Lower lobe of right lung (tissue), 2 donors: ENCODE results near the gene PACRG. TPM values are rescaled to one million over a fixed set of nuclear protein-coding genes. Genes with fewer than 3 reads are reported as not detected.

Experiments
- ATAC-seq, 2 donors: fragments of 200-7000 bp; cut with Tn5 transposase; one replicate each; pipeline ENCODE4 v1.9.1; 2020 to 2022; ENCODE audit warnings: mild to moderate bottlenecking in 2 of 2, moderate library complexity in 2 of 2
- DNase-seq: peaks from one replicate; pipeline ENCODE4 v3.0.0-alpha.2; 2020
- H3K27ac ChIP-seq: fragments of 200-600 bp; one replicate; pipeline ENCODE4 v1.8.0; 2022
- H3K27me3 ChIP-seq: fragments of 200-600 bp; one replicate; pipeline ENCODE4 v1.8.0; 2022; ENCODE audit warnings: low read depth
- H3K36me3 ChIP-seq: fragments of 200-600 bp; one replicate; pipeline ENCODE4 v1.8.0; 2022; ENCODE audit warnings: mild to moderate bottlenecking
- H3K4me1 ChIP-seq: fragments of 200-600 bp; one replicate; pipeline ENCODE4 v1.8.0; 2022
- H3K4me3 ChIP-seq: fragments of 200-600 bp; one replicate; pipeline ENCODE4 v1.8.0; 2022; ENCODE audit warnings: mild to moderate bottlenecking
- H3K9me3 ChIP-seq: fragments of 200-600 bp; one replicate; pipeline ENCODE4 v1.8.0; 2022
- intact Hi-C: fragments of 100-400 bp; cut with DNase I; formaldehyde crosslinking; loops from one replicate; pipeline ENCODE4 v1.11.0; 2022
- total RNA-seq: library from RNA; stranded (reverse); fragmentation: NEBNext Ultra II Directional; extraction: Animal tissue kit (Norgen Biotek cat#: 25700); gene quantifications from one replicate; pipeline ENCODE4 v1.2.1, GENCODE V29; 2021
- TF ChIP-seq, protein P1 (sequence below): fragments of 200-600 bp; IDR thresholded peaks from one replicate; pipeline ENCODE4 v1.8.0; 2022; ENCODE audit warnings: antibody characterized with exemption, mild to moderate bottlenecking
- donor health status: DM: no; HTN: yes; CAD: no; lungs with severe emphysema.

PACRG gene
- total RNA-seq, 1 donor from 2014 or later = 5.5 TPM

DNA sequence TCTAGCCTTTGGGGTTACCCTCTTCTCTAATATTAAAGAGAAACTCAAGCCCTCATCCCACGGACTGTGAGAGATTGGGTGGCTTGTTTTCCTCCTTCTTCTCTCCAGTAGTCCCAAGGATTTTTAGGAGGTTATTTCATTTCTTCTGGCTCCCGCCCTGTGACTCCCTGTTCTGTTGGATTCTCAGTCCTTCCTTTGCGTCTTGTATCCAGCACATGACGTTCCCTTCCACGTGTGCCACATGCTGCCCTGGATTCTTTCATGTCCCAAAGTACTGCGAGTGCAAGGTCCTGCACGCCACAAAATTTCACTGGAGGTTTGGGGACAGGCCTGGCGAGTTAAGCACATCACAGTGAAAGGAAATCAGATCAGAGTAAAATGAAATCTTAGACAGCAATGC is 213.4 kb downstream of the PACRG start:
- TF ChIP-seq, protein P1, sequence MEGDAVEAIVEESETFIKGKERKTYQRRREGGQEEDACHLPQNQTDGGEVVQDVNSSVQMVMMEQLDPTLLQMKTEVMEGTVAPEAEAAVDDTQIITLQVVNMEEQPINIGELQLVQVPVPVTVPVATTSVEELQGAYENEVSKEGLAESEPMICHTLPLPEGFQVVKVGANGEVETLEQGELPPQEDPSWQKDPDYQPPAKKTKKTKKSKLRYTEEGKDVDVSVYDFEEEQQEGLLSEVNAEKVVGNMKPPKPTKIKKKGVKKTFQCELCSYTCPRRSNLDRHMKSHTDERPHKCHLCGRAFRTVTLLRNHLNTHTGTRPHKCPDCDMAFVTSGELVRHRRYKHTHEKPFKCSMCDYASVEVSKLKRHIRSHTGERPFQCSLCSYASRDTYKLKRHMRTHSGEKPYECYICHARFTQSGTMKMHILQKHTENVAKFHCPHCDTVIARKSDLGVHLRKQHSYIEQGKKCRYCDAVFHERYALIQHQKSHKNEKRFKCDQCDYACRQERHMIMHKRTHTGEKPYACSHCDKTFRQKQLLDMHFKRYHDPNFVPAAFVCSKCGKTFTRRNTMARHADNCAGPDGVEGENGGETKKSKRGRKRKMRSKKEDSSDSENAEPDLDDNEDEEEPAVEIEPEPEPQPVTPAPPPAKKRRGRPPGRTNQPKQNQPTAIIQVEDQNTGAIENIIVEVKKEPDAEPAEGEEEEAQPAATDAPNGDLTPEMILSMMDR = no peak
- H3K27ac ChIP-seq = no peak overlapping the region
- DNase-seq = no peak
- intact Hi-C loops = no loop called here
- no peaks in the 10 kb centered on the region for H3K4me1 ChIP-seq
- peaks cover 4% of the 10 kb centered on the region for H3K9me3 ChIP-seq
- no peak overlapping the region for H3K4me3 ChIP-seq
- ATAC-seq = no peak
- H3K27me3 ChIP-seq = no peaks in the 10 kb centered on the region
- no peaks in the 10 kb centered on the region for H3K36me3 ChIP-seq

DNA sequence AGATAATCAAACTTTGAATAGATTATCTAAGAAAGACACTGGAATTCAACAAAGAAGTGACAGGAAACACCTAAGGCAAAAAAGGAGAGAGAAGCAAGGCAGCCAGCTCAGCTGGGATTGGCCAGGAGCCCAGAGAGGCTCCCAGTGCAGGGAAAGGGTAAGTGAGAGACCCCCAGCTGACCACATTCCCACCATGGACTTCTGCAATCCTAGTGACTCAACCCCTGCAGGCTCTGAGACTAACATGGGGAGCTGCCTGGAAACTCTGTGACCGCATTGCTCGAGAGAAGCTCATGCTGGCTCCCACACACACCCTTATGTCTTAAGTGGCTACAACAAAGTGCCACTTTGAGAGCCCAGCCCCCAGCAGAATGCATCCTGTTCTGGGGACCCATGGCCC is 215.1 kb downstream of the PACRG start:
- Histone ChIP-seq H3K9me3 (peaks cover 4% of the 10 kb centered on the region), H3K4me1 (no peaks in the 10 kb centered on the region), H3K27me3 (no peaks in the 10 kb centered on the region), H3K4me3 (no peak overlapping the region), H3K27ac (no peak overlapping the region), H3K36me3 (no peaks in the 10 kb centered on the region)
- TF ChIP-seq, protein P1 = no peak
- ATAC-seq (no peak), DNase-seq (no peak)
- intact Hi-C loops = no loop called here

DNA sequence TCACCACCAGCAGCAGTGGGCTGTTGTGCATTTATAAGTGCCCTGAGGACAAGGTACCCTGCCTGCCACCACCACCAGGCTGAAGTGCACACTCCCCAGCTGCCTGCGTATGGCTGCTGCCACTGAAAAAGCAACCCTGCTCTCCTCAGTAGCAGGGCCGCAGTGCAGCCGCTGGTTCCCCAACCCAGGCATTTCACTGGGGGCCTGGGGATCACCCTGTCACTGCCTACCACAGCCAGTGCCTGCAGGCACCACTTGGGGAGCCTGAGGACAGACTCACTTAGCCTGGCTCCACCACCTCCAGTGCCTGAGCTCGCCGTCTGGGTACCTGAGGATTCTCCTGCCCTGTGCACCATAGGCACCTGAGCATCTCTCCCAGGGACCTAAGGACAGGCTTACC is 215.6 kb downstream of the PACRG start:
- peaks cover 4% of the 10 kb centered on the region for H3K9me3 ChIP-seq
- H3K27ac ChIP-seq = no peak overlapping the region
- TF ChIP-seq, protein P1 = no peak
- no peaks in the 10 kb centered on the region for H3K36me3 ChIP-seq
- no peaks in the 10 kb centered on the region for H3K4me1 ChIP-seq
- no peaks in the 10 kb centered on the region for H3K27me3 ChIP-seq
- no peak overlapping the region for H3K4me3 ChIP-seq
- no peak for DNase-seq
- intact Hi-C loops = no loop called here
- ATAC-seq = no peak

DNA sequence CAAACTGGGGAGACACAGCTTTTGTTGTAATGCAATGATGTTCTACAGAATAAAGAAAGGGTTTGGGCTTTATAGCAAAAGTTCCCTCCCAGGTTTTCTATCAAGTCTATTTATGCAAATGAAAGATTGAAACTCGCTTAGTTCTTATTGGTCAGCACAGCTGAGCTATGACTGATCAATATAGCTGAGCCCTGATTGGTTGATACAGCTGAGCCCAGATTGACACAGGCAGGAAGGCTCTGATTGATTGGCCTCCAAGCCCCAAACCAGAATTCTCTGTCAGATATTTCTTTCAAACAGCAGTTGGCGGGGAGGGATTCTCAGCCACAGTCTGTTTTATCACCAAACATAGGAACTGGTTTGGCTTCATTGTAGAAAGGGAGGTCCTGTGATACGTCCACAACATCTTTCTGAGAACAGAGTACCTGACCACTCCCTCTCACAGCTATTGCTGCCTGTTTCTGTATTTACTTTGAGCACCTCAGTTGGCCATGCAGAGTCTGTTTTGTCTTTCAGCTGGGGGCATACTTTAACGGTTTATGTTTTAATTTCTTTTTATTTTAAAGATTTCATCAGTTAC is 223.5 kb downstream of the PACRG start:
- H3K4me3 ChIP-seq = no peak overlapping the region
- intact Hi-C loops = no loop called here
- H3K36me3 ChIP-seq = no peaks in the 10 kb centered on the region
- no peak for ATAC-seq
- TF ChIP-seq, protein P1 = no peak
- no peak overlapping the region for H3K27ac ChIP-seq
- no peak for DNase-seq
- no peaks in the 10 kb centered on the region for H3K9me3 ChIP-seq
- no peaks in the 10 kb centered on the region for H3K4me1 ChIP-seq
- no peaks in the 10 kb centered on the region for H3K27me3 ChIP-seq

DNA sequence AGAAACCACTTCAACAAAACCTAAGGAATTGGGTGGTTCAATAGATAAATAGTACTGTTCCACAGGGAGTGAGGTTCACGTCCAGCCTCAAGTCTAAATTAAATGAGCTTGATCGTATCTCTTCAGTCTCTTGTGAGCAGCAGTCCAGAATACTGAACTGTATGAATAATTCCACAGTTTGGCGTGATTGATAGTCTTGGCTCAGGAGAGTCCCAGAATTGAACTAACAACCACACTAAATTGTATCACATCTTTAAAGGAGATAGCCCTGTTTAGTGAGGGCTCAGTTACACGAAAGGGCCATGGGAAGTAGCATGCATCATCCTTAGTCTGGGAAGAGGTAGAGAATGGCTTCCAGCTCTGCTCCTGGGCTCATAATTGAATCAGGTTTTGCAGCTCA is 224.6 kb downstream of the PACRG start:
- intact Hi-C loops = no loop called here
- H3K27ac ChIP-seq = no peak overlapping the region

More for the DNA sequence above, 224.6 kb downstream of the PACRG start:
- no peaks in the 10 kb centered on the region for H3K4me1 ChIP-seq
- H3K9me3 ChIP-seq = no peaks in the 10 kb centered on the region
- TF ChIP-seq, protein P1 = no peak
- H3K4me3 ChIP-seq = no peak overlapping the region
- DNase-seq (no peak), ATAC-seq (no peak)
- H3K36me3 ChIP-seq = no peaks in the 10 kb centered on the region
- no peaks in the 10 kb centered on the region for H3K27me3 ChIP-seq
